Eye (tissue), 1 donor: ENCODE data around the gene NEMP2.

ENCODE experiments used
- DNase-seq: peaks from one replicate; pipeline ENCODE4 v3.0.0-alpha.2; 2015

The NEMP2 gene, protein sequence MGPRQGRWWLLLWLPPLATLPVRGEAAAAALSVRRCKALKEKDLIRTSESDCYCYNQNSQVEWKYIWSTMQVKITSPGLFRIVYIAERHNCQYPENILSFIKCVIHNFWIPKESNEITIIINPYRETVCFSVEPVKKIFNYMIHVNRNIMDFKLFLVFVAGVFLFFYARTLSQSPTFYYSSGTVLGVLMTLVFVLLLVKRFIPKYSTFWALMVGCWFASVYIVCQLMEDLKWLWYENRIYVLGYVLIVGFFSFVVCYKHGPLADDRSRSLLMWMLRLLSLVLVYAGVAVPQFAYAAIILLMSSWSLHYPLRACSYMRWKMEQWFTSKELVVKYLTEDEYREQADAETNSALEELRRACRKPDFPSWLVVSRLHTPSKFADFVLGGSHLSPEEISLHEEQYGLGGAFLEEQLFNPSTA

DNA sequence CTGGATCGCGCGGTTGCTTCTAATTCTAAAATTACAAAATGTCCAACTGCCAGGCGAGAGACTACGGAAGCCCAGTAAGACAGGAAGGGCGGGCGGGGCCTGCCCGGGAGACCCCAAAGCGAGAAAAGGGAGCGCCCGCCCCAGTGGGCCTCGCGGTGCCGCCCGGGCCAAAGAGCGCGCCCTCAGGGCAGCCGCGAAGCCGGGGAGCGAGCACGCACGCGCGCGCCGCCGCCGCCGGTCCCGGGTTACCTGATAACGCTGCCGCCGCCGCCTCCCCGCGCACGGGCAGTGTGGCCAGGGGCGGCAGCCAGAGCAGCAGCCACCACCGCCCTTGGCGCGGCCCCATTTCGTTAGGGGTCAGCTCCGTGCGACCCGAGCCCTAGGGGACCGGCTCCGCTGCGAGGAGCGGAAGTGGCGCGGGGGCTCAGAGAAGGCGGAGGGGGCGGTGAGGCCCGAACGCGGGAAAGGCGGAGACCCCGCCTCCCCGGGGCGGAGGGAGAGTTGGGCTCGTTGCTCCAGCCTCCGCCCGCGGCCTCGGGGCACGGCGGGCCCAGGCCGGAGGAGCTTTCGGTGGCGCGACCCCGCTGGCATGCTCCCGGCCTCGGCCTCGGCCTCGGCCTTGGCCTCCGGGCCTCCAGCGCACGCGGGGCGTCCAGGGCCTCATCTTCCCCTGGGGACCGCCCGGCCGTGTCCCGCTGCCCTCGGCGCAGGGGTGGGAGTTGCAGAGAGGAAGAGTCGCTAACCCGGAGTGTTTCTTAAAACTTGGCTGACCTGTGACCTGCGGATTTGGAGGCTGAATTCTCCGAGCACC lies at the start of gene NEMP2:
TSS of gene NEMP2 (minus strand) at position 413 of the 811 bp plus-strand sequence. CDS start at position 346, 67 bp downstream.
- peak; percentile 93 for DNase-seq

DNA sequence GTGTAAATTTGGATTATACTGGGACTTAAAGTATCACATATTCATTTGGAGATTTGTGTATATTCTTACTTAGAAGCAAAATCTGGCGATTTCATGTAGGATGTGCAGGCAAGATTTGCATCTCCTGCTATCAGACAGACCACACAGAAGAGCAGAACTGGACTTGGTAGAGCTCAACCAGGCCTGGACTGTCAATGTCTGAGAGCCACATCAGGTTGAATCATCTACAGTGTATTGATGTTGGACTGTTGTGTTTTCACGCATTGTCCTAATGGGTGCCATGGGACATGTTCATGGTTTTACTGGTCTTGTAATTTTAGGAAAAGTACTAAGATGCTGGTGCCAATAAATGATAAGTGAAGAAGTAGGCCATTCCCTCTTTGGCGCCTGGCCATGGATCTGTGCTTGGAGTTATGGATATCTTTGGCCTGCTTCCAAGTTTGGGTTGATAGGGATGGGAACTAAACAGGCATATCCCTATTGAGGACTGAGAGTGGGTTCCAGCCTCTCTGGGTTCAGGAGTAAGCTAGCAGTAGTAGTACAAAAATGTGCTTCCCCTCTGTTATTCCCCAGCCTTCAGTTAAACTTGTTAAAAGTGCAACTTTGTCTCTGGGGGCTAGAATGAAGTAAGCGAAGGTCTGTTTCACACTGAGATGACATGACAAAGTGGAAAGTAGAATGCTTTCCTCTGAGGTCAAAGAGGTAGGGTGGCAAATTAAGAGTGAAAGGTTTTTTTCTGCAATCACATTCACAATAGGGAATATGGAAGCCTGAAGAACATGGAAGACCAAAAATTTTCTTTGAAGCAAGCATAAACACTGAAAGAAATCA lies 49.2 kb upstream of the NEMP2 start:
- no peak for DNase-seq

DNA sequence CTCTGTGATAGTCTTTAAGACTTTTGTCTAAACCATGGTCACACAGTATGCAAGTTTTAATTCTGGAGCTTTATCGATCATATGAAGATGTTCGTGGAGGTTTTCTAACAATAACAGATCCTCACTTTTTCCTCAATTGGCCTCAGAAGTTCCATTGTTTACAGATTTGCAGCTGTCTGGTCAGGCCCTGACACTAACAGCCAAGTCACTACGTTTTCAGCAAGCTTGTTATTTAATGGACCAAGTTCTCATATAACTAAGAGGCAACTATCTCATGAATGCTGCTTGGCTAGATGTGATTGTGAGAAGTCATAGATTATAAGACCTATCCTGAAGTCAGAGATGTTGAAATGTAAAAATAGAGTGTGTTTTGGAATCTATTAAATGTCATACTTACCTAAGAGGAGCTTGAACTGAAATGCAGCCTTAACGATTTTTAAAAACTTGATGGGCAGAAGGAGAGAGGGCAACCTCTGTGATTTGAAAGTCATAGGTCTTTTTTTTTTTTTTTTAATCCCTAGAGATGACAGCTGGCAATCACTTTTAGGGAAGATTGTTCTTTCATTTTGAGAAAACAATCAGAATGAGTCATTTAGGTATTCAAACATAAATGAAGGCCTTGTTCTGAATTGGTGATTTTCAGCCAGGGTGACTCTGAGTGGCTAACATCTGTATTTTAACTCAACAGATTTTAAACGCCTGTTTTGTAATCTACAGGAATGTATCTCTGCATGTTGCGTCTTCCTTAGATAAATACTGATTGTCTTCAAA lies 48.4 kb upstream of the NEMP2 start:
- no peak for DNase-seq

DNA sequence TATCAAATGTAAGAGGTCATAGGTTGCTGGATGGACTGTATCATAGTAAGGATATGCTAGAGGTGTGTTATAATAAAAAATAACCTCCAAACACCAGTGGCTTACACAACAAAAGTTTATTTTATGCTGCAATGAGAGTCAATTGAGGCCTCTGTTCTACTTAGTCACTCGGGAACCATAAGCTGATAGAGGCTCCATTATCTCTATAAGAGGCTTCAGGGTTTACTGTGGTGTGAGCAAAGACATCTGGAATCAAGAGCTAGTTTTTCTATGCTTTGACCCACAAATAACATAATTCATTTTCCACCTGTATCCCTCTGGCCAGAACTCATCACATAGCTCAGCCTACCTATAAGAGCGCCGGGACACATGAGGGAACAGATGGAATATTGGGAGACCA lies 47.5 kb upstream of the NEMP2 start:
- DNase-seq: no peak

DNA sequence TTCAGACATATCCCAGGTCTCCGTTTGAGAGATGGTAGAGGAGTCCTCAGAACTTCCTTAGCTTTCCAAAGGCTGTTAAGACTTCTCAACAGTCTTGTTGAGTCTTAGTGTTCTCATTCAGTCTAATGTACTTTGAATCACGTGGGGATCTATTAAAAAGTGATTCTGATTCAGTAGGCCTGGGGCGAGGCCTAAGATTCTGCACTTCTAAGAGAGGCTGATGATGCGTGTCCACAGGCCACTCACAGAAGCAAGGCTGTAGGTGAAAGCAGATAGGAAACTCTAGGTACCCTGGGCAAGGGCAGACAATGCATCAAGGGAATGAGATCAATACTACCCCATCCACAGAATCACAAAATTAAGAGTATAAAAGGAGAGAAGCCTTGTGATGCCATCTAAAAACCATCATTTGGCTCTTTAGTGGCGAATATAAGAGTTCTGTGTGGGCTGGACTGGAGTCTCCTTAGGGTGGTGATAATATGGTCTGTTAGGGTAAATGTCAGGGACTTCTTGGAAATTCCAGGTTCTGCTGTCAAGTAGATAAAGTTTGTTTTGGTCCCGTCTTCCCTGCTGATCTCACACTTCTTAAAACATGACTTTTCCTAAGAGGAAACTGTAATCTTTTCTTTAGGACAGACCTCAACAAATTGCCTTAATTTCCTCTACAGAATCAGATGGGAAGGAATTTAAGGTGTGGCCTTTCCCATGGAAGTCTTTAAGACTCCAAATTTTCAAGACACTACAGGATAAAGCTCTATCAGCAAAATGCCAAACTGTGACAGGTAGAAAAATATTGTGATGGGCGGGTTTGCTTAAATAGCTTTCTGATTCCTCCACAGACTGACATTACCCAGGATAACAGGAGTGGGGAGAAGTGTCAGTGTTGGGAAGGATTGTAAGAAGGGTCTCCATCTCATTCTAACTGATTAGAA lies 45.7 kb upstream of the NEMP2 start:
- no peak for DNase-seq

DNA sequence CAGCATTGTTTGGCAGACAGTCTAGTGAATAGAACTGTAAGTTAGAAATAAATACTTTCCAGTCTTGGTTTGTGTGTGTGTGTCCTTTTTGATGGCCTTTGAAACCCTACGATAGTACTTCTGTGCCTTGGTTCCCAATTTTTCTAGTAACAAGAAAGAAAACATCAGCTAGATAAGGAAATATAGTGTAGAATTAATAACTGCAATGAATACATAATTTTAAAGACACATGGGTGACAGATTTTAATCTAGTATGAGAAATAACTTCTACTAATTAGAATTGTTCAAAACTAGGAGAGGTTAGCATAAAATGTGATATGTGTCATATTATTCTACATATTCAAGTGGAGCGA lies 44.5 kb upstream of the NEMP2 start:
- DNase-seq: no peak

DNA sequence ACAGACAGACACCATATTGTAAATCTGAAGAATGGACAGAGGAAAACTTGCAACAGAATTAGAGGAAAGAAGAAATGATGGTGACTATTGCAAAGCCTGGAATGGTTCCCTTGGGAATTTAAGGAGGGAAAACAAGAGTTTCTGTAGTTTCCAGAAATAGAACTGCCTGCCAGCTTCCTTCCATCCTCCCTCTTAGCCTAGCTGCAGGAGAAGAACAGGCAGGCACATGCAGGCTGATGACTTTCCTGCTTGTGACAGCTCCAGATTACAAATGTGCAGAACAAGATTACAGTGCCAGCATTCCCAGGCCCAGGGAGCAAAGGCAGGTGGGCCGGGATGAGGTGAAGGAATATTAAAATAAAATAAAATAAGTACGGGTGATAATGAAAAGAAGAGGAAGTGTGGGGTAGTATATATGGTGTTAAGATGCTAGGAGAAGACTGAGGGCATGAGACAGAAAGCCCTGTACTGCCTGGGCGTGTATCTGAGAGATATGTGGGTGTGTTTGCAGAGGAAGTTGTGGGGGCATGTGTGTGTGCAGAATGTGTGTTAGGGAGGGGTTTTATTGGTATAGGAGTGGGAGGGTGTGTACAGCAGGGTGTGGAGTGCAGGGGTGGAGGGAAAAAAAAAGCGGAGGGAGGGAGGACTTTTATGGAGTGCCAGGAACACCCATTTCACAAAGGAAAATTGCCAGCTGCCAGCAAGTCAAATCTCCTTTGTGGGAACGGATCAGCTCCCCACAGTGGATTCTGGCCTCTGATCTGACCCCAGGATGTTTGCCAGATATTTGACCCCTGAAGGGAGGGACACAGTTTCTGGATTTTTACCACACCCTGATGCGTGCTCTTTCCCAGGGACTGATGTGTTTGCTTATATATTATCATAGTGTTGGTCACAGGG lies 43.9 kb upstream of the NEMP2 start:
- no peak for DNase-seq

DNA sequence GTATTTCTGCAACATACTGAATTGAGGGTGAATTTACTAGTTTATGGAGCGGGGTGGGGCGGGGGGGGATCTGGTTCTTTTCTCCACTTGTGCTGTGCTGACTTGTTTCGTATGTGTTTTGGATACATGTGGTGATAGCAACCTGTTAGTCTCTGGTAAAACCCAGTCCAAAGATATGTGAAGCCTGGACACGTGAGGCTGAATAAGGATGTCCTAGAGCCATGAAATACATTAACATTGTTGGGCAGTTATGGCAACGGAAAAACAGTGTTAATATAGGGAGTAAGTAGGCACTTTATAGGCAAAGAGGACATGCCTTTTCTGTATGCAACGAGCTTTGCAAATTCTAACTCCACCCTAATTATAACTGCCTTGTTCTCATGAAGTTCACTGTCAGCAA lies 42.1 kb upstream of the NEMP2 start:
- no peak for DNase-seq

DNA sequence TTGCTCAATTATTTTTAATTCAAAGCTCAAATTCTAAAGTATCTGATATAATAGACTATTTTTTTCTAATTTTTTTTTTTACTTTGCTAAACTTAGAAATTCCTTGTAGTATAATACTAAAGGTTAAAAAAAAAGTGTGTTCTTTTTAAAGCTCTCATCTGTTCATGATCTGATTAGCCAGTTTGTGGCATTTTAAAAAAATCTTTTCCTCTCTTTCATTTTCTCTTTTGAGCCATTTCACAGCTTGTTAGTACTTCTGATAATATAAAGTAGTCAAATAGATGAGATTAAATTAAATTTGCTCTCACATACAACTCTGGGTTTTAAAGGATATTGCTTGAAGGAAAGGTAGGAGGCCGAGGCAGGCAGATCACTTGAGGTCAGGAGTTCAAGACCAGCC lies 40.7 kb upstream of the NEMP2 start:
- no peak for DNase-seq

DNA sequence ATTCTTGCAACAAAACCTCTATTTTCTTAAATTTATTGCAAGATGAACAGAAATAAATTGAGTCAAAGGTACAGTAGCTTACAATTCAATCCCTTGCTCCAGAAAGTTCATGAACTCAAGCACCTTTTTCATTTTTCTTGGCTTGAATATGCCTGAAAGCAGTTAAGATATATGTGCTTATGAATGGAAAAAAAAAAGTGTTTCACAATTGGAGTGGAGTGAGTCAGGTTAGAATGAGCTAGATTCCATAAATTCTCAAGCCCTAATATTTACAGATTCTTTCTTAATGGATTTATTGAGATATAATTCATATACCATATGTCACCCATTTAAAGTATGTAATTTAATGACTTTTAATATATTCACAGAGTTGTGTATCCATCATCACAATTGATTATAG lies 39.6 kb upstream of the NEMP2 start:
- no peak for DNase-seq

DNA sequence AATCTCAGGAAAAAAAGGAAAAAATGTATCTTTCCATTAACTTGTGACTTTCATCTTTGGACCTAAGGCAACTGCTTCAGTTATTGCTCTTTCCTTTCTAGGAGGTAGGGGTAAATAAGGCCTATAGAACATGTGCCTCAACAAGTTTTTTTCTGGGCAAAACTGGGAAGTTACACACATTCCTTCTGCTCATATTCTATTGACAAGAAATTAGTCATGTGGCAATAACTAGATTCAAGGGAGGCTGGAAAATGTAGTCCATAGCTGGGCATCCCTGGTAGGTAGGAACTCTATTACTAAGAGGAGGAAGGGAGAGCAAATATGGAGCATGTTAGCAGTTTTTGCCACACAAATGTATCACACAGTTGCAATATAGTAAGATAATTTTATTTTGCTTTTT lies 37.7 kb upstream of the NEMP2 start:
- DNase-seq: peak; percentile 63

DNA sequence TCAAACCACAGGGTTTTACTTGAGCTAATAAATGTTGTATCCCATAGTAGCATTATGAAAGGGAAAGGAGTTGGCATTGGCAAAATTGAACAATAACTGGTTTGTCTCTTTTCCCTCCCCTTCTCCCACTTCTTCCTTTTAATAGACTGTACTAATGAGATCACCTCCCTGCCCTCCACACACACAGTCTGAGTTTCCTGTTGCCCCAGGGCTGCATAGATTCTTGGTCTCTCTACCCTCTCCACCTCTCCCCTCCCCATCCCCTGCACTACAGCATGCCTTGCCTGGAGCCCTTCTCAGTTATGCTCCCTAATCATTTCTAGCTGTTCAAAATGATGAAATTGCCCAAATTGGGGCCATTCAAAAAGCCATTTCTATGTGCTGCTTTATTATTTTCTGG lies 37.2 kb upstream of the NEMP2 start:
- DNase-seq: peak; percentile 74

DNA sequence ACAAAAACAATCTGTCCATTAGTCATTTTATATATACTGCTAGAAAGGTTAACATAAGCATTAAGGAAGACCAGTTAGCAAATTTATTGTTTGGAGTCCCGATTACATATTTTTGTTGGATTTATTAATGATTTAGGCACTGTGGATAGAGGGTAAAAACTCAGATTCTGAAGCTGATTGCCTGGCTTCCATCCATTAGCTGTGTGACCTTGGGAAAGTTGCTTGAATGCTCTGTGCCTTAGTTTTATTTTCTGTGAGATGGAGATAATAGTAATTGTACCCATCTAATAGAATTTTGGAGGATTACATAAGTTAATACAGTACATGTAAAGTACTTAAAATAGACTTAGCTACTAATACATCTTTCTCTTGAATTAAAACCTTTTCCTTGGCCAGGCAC lies 36.3 kb upstream of the NEMP2 start:
- no peak for DNase-seq

DNA sequence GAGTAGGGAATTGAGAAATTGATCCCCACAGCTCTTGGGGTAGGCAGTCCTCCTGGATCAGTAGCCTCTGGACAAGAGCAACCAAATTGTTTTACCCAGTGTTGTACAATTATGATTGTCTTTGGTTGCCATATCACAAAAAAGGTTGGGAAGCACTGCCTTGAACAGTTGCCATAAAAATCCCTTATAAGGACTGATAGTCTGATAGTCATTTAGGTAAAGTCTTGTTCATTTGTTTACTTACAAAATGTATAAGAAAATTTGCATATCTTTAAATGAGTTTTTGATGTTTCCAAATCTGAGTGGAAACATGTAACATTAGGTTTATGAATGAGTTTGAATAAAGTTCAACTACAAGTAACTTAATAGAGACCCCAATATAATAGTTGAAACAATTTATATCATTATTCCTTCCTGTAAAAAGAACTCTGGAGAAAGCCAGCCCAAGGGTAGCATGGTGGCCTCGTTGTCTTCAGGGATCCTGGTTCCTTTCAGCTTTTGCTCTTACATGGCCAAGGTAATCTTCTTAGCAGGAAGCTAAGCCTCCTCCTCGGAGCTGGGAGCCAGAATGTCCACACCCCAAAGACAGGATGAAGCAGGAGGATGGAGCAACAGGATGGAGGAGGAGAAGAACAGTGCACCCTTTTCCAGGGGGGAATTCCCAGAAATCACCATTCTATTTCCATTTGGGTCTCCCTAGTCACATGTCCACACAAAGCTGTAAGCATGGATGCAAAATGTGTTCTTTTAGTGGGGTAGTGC lies 35.7 kb upstream of the NEMP2 start:
- DNase-seq: no peak

DNA sequence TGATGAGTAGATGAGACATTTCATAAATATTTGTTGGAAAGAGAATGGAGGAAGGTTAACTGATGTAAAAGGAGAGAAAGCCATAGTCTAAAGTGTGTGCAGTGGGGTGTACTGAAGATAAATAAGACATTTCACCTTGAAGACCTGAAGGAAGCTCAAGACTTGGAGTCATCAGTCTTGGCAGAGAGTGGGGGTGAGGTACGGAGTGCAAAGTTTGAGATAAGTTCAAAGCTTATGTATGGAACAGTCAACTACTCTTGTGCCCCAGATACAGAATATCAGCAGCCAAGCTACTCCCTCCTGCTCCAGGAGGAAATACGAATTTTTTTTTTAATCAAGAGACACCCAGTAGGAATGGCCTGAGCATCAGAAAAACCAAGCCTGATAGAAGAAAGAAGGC lies 30.3 kb upstream of the NEMP2 start:
- DNase-seq: no peak

DNA sequence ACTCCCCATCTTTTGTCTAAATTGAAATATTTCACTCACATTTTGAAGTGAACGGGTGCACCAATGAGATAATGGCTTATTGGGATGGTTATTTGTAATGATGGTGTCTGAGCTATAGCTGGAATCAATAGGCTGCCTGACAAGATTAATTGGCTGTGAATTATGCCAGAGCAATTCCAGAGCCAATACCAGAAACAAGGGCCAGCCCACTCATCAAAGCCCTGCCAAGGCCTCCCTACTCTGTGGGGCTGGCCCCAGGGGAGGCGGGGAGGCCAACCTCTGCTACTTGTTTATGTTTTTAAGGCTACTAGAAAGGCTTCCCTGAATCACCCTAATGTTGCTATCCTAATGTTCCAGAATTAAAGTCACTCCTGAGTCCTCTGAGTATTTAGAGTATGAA lies 29.1 kb upstream of the NEMP2 start:
- no peak for DNase-seq

DNA sequence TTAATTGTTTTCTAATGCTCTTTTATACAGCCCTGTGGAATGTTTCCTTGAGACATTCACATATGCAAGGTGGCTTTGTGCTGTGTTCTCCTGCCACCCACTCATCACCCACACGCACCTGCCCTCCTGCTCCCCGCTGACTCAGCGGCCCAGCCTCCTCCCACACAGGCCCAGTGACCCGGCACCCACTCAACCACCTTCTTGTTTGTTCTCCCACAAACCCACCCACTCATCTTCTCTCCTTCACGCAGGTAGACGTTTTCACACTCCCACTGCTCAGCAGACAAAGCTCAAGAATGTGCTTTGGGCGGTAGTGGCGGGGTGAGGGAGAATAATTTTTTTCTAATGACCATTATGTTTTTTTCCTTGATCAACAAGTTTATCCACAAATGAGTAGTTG lies 28.6 kb upstream of the NEMP2 start:
- no peak for DNase-seq

DNA sequence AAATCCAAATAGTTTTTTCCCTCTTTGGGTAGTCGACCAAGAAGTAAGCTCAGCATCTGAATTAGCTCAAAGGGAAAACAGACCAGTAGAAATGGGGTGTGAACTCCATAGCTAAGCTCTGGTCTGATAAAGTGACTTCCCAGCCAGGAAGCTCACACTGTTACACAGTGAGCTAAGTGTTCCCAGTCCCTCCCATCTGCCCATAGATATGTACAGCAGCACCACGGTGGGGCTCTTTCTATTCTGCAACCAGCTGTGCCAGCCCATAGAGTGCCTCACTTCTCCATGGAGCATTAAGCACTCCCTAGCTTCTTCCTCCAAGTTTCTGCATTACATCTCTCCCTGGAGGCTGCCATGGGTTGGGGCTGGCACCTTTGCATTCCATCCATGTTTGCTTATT lies 27.6 kb upstream of the NEMP2 start:
- DNase-seq: no peak

DNA sequence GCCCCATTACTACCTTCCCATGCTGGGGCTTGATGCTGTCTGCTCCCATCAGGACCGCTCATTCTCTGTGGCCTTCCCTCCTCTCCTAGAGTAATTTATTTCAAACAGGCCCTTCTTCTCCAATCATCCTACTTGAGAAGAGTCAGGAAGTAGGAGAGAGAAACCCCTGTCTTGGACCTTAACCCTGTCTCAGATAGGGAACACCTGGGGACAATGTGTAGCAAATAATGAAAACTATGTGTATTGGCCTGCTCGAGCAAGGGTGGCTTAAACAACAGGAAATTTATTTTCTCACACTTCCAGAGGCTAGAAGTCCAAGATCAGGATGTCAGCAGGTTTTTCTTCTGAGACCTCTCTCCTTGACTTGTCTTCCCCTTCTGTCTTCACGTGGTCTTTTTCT lies 26.6 kb upstream of the NEMP2 start:
- no peak for DNase-seq
